Activated CD4-positive, CD25-positive, alpha-beta regulatory T cell treated with anti-CD3 and anti-CD28 coated beads, Interleukin-2, amount 50 U/mL, for 16 hours (primary cell): ENCODE measurements around the gene ACKR2.
A peak's percentile ranks its signal among the peaks of the same experiment; 100 is the strongest.
"Not testable (repeated sequence)": the region's sequence is repeated elsewhere in the genome, so short reads cannot be mapped to it uniquely, and the experiment has no call there.

ENCODE experiments used
- DNase-seq: peaks from one replicate; pipeline ENCODE4 v3.0.0-alpha.2; 2020; ENCODE audit warnings: low read depth, low spot score

ACKR2 gene

DNA sequence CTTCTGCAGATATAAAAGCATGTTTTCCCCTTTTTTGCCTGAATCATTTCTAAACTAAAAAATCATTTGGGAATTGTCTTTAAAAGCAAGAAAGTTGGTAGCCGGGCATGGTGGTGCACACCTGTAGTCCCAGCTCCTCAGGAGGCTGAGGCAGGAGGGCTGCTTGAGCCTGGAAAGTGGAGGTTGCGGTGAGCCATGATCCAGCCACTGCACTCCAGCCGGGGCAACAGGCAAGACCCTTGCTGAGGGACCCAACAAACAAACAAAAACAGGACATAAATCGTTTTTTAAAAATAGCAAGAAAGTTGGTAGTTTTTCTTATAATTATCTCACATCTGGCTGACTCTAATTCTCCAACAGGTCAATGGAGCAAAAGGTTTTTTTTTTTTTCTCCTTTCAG lies 7.5 kb upstream of the ACKR2 start:
- DNase-seq = no peak

- DNase-seq = no peak
These were observed 6.3 kb upstream of the ACKR2 start for GRCh38 chr3:42802876-42803413.

- no peak for DNase-seq
These were observed 5.7 kb upstream of the ACKR2 start for GRCh38 chr3:42803414-42804105.

DNA sequence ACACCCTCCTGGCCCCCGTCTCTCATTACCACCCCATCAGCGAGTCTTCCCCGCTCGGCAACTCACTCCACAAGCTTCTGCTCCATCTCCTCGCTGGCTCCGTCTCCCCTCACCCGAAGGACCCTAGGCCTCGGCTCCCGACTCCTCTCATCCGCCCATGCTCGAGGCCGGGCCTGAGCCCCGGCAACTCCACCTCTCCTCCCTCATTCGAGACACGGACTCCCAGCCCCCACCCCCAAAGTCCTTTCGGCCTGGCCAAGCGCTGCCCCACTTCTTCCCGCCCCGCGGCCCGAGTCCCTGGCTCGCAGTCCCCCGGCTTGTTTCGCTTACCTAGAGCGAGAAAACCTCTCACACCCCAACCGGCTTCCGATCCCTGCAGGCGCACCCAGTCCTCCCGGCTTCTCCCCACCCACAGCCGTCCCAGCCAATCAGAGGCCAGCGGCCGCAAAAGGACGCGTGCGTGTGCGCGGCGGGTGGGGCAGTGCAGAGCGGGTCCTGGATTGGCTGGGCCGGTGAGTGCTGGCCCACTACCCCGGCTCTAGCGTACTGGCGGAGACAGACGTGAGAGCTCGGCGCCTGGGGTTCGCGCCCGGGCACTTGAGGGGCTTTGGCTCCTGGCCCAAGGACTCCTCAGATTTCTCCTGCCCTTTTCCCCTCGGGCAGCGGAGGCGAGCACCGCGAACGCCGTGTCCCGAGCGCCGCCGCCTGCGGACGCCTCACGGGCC lies 5.0 kb upstream of the ACKR2 start, which contains the start of gene HIGD1A:
Gene HIGD1A (minus strand): TSS at position 385 of the 725 bp plus-strand sequence. CDS start 10,237 bp downstream, outside the sequence.
- peak; percentile 81 for DNase-seq

DNA sequence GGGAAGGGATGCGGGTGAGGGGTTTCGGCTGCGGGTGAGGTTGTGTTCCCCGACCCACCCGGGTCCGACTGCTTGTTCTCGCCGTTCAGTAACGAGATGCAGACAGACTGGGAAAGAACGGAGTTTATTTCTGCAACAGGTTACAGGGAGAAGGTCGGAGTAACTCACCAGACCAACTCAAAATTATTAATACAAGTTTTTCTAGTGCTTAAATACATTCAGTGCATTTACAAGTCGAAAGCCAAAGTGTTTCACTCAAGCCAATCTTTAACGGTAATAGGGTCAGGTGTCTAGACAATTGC lies 4.5 kb upstream of the ACKR2 start:
- DNase-seq = no peak

- no peak for DNase-seq
These were observed 4.0 kb upstream of the ACKR2 start for GRCh38 chr3:42805141-42805821.

DNA sequence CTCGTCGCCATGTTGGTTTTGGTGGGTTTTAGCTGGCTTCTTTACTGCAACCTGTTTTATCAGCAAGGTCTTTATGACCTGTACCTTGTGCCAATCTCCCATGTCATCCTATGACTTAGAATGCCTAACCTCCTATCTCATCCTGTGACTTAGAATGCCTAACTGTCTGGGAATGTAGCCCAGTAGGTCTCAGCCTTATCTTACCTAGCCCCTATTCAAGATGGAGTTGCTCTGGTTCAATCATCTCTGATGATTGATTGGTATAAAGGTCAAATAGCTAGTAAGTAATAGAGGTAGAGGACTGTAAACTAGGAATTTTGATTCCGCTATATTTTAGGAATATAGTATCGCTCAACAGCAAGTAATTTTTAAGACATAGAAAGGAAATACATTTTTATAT lies 1.3 kb upstream of the ACKR2 start:
- no peak for DNase-seq

DNA sequence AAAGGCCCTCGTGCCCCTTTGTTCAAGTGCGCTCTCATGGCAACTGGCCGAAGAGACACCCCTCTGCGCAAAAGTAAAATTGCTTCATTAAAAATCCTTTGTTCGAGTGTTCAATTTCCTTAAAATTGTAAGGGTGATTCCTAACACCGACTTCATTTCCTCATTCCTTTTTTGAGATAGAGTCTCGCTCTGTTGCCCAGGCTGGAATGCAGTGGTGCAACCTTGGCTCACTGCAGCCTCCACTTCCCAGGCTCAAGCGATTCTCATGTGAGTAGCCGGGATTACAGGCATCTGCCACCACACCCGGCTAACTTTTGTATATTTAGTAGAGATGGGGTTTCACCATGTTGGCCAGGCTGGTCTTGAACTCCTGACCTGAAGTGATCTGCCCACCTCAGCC lies 1.5 kb downstream of the ACKR2 start:
- not testable (repeated sequence) for DNase-seq

- DNase-seq = not testable (repeated sequence)
These were observed 2.1 kb downstream of the ACKR2 start for GRCh38 chr3:42811118-42811883.

DNA sequence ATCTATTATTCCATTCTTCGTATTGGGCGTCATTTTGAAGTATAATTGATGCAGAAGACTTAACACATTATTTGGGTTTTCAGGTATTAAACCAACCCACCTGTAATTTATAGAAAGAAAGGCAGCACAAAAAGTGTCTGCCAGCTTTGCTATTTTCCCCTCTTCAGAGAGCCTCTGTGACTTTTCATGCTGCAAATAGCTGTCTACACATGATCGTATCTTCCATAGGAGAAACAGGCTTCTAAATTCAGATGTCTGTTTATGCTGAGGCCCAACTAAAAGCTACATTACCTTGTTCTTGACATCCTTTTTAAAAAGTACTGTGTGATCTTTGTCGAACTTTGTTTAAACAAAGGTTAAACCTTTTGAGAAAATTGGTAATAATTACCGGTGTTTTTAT lies 5.0 kb downstream of the ACKR2 start:
- no peak for DNase-seq

DNA sequence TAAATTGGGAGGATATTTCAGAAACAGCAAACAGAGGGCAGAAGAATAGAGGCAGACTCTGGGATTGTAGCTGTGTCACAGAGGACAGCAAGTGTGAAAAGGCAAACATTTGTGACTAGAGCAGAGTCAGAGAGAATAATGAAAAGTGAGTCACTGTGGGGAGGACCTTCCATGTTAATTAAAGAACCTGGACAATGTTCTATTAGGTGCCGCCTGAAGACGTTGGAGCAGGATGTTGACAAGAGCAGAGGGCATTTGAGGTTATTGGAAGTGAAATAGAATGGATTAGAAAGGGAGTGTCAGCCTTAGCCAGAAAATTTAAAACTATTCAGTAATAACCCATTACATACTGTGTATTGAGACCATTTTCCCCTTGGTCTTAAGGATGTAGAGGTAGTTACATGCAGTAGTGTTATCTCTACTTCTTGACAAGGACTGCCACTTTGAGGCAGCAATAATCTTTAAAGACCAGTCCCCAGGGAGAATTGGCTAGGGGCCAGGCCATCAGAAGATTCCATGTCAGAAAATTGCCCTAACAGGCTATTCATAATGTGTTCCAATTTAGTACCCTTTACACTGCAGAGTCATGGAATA lies 5.8 kb downstream of the ACKR2 start:
- DNase-seq = no peak

DNA sequence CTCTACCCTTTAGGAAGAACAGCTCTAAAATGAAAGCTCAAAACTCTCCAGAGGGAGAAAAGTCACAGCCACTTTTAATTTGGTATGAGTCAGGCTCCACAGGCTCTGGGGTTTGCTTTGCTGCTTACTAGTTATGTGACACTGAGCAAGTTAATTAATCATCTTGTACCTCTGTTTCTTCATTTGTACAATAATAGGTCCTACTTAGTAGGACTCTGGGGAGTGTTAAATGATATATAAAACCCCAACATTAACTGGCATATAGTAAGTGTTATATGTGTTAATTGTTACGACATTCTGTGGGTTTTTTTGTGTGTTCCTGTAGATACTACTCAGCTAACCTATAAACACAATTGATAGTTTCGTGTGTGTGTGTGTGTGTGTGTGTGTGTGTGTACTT lies 6.6 kb downstream of the ACKR2 start:
- no peak for DNase-seq

DNA sequence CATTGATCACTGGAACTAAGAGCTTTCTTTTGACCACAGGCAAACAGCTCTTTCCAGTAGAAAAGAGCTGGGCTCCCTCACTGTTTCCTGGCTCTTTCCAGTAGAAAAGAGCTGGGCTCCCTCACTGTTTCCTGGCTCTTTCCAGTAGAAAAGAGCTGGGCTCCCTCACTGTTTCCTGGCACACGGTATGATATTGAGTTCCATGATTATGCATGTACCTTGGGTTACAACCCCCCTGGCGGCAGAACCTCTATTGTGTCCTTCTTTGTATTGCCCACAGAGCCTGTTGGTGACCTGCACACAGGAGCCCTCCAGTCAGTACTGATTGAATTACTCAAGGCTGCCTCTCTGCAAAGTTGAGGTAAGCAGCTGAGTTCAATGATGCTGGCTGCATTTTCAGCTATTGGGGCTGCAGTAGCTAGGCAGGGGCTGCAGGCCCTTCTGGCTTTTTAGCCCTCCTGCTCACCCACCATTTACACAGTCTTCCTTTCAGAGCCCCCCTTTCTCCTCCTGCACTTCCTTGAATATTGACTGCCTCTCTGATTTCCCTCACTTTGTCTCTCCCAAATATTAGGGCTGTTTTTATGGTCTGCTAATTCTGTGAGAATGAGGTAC lies 10.2 kb downstream of the ACKR2 start:
- no peak for DNase-seq

GRCh38 chr3:42820746-42821051 lies 11.5 kb downstream of the ACKR2 start:
- DNase-seq = no peak

GRCh38 chr3:42822828-42823227 lies 13.6 kb downstream of the ACKR2 start:
- no peak for DNase-seq

DNA sequence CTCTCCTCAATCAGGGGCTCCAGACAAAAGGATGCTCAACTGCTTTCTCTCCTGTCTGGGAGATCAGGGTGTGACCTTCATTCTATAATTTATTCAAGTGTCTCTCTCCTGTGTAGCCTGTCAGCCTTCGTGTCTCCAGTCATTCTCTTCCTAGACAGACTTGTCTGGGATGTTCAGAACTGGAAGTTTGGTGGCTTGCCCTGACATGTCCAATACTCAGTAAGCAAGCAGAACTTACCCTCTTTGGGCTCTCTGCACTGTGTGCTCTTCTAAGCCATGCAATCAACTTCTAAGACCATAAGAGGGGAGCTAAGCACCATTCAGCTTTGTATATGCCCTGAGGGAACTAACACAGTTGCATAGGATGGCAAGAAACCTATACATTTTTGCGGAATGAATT lies 14.1 kb downstream of the ACKR2 start:
- no peak for DNase-seq

DNA sequence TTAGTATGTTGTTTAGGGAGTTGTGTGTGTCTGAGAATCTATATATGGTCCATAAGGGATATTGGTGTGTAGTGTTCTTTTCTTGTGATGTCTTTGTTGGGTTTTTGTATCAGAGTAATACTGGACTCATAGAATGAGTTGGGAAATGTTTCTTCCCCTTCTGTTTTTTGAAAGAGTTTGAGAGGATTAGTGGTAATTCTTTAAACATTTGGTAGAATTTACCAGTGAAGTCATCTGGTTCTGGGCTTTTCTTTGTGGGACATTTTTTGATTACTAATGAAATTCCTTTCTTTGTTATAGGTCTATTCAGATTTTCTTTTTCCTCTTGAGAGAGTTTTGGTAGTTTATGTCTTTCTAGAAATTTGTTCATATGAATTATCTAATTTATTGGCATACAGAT lies 16.9 kb downstream of the ACKR2 start:
- DNase-seq = no peak

DNA sequence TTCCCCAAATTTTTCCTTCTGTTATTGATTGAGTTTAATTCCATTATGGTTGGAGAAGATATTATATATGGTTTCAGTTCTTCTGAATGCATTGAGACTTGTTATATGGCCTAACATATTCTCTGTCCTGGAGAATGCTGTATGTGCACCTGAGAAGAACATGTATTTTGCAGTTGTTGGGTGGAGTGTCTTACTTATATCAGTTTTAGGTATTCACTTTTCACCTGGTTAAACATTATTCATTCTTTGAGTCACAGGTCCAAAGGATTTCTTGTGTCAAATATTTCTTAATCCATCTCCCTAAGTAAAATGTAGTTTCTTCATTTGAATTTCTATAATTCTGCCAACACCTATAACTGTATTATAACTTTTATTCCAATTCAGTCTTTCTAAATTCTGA lies 17.8 kb downstream of the ACKR2 start:
- no peak for DNase-seq

- DNase-seq = no peak
These were observed 18.4 kb downstream of the ACKR2 start for GRCh38 chr3:42827654-42828053.

GRCh38 chr3:42829083-42829627 lies 19.9 kb downstream of the ACKR2 start:
- DNase-seq = no peak
